ENCODE measurements around the gene CPTP. TPM values are rescaled to one million over a fixed set of nuclear protein-coding genes. Genes with fewer than 3 reads are reported as not detected.

Gene CPTP
- total RNA-seq, 1 donor from 2014 or later, result 10.8 TPM

DNA sequence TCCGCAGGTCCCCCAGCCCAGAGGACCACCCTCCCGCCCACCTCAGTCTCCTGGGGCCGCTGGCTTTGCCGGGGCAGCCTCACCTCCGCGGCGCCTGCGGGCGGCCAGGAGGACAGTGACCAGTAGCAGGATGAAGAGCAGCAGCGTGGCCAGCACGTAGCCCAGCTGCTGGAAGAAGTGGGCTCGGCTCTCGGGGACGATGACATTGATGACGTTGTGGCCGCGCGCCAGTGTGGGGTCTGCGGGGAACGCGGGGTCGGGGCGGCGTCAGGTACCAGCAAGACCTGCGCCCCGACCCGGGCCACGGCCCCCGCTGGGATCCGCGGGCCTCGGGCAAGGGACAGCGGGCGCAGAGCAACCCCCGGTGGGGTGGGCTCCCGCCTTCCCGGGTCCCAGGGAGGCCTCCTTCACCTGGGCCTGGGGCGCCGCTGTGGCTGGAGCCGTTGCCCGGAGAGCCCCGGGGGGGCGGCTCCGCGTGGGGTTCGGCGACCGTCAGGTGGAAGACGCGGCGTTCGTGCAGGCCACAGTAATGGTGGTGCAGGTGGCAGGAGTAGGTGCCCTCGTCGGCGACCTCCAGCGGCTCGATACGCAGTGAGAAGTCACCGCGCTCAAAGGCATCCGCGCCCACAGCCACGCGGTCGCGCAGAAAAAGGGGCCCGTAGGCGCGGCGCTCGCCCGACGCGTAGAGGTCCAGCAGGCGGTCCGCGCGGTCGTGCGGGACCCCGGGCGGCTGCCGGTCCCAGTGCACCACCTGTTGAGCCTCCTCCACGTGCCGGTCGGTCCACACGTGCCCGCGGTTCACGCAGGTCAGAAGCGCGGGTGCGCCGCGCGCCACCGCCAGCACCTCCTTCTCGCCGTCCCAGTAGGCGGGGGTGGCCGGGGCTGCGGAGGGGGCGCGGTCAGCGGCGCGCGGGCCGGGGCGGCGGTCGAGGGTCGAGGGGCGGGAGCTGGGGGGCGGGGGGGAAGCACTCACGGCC is 30.0 kb downstream of the CPTP start:
- DNase-seq (ENCODE audit: low read depth), result no peak
- Histone ChIP-seq H3K4me3 (ENCODE audit: low read depth, low read length) (no peak overlapping the region), H3K27me3 (ENCODE audit: control insufficient read depth, insufficient read depth, low read length) (no peaks in the 10 kb centered on the region), H3K36me3 (ENCODE audit: control insufficient read depth, insufficient read depth, low read length) (no peaks in the 10 kb centered on the region)
- no peak for FAIRE-seq
- TF ChIP-seq, protein P1, sequence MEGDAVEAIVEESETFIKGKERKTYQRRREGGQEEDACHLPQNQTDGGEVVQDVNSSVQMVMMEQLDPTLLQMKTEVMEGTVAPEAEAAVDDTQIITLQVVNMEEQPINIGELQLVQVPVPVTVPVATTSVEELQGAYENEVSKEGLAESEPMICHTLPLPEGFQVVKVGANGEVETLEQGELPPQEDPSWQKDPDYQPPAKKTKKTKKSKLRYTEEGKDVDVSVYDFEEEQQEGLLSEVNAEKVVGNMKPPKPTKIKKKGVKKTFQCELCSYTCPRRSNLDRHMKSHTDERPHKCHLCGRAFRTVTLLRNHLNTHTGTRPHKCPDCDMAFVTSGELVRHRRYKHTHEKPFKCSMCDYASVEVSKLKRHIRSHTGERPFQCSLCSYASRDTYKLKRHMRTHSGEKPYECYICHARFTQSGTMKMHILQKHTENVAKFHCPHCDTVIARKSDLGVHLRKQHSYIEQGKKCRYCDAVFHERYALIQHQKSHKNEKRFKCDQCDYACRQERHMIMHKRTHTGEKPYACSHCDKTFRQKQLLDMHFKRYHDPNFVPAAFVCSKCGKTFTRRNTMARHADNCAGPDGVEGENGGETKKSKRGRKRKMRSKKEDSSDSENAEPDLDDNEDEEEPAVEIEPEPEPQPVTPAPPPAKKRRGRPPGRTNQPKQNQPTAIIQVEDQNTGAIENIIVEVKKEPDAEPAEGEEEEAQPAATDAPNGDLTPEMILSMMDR (IDR thresholded peaks at IDR 0.05; ENCODE audit: insufficient read depth, low read length, severe bottlenecking), result no peak

DNA sequence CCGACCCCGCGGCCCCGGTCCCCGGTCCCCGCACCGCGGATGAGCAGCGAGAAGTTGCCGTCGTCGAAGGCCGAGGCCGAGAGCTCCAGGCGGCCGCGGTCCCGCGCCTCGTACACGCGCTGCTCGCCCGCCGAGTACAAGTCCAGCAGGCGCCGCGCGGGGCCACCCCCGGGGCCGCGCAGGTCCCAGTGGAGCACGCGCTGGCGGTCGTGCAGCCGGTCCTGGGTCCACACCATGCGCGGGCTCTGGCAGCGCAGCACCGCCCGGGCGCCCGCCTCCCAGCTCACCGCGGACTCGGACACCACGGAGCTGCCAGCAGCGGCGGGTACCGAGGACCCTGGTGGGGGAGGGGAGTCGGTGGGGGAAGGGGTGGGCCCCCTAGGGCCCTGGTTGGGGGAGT is 30.8 kb downstream of the CPTP start:
- Histone ChIP-seq H3K27me3 (ENCODE audit: control insufficient read depth, insufficient read depth, low read length) (no peaks in the 10 kb centered on the region), H3K36me3 (ENCODE audit: control insufficient read depth, insufficient read depth, low read length) (no peaks in the 10 kb centered on the region), H3K4me3 (ENCODE audit: low read depth, low read length) (no peak overlapping the region)
- DNase-seq (ENCODE audit: low read depth), result no peak
- FAIRE-seq, result no peak
- TF ChIP-seq, protein P1 (IDR thresholded peaks at IDR 0.05; ENCODE audit: insufficient read depth, low read length, severe bottlenecking), result no peak

DNA sequence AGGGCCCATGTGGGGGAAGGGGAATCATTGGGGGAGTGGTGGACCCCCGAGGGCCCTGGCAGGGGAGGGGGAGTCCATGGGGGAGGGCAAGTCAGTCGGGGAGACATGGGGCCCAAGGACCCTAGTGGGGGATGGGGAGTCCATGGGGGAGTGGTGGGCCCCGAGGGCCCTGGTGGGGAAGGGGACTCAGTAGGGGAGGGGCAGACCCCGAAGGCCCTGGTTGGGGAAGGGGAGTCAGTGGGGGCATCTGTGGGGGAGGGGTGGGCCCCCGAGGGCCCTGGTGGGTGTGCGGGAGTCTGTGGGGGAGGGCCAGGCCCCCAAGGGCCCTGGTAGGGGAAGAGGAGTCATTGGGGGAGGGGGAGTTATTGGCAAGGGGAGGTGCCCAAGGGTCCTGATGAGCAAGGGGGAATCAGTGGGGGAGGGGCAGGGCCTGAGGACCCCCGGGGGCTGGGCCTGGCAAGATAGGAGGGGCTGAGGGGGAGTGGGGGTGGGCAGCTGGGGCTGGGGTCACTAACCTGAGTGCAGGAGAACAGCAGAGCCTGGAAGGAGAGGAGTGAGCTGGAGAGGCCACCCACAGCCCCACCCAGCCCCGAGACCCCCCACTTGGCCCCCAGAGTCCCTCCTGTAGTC is 31.7 kb downstream of the CPTP start:
- Histone ChIP-seq H3K27me3 (ENCODE audit: control insufficient read depth, insufficient read depth, low read length) (no peaks in the 10 kb centered on the region), H3K4me3 (ENCODE audit: low read depth, low read length) (no peak overlapping the region), H3K36me3 (ENCODE audit: control insufficient read depth, insufficient read depth, low read length) (no peaks in the 10 kb centered on the region)
- TF ChIP-seq, protein P1 (IDR thresholded peaks at IDR 0.05; ENCODE audit: insufficient read depth, low read length, severe bottlenecking), result no peak
- FAIRE-seq (no peak), DNase-seq (ENCODE audit: low read depth) (no peak)

DNA sequence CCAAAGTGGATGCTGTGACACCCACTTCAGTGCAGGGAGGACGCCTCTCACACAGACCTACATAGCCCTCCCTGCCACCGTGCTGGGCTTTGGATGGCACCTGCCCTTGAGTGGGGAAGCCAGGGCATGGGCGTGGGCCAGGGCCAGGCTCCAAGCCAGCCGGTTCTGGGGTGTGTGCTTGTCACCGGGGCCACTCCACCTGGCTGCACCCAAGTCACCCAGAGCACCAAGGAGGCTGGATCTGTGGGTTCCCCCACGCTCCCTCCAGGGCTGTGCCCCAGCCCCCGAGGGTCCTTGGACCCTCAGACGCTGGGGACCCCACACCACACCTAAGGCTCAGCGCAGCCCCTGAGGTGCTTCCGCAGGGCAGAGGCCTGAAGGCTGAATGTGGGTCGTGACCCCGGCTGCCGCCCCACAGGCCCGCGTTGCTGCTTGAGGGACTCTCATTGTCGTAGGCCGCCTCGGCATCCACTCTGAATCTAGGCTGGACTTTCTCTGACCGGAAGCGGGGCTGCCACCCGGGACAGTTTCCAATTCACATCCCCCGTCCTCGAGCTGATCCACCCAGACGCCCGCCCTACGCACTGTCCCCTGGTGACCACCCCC is 32.3 kb downstream of the CPTP start:
- Histone ChIP-seq H3K27me3 (ENCODE audit: control insufficient read depth, insufficient read depth, low read length) (no peaks in the 10 kb centered on the region), H3K36me3 (ENCODE audit: control insufficient read depth, insufficient read depth, low read length) (no peaks in the 10 kb centered on the region), H3K4me3 (ENCODE audit: low read depth, low read length) (no peak overlapping the region)
- TF ChIP-seq, protein P1 (IDR thresholded peaks at IDR 0.05; ENCODE audit: insufficient read depth, low read length, severe bottlenecking), result no peak
- no peak for FAIRE-seq
- DNase-seq (ENCODE audit: low read depth), result no peak

DNA sequence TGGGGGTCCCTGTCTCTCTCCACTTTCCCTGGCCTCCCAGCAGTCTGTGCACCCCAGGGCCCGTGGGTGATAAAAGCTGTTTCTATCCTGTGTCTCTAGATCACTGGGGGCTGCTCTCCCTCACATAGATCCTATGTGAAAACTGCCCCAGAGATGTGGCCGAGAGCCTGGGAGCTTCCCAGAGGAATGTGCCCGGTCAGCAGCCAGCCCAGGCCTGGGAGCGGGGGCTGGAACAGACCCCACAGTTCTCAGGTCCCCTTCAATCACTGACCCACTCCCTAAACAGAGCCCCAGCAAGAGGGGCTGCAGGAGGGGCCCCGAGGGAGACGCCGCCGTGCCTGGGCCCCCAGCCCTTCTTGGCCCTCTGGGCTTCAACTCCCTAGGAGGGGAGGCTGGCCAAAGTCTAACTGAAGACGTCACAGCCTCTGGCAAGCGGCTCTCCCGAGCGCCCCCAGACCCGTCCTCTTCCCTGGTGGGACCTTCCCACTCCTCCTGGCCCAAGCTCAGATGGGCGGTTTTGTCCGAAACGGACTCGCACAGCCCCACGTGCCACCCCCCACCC is 33.4 kb downstream of the CPTP start:
- H3K27me3 ChIP-seq (ENCODE audit: control insufficient read depth, insufficient read depth, low read length), result no peaks in the 10 kb centered on the region
- no peak for DNase-seq (ENCODE audit: low read depth)
- H3K4me3 ChIP-seq (ENCODE audit: low read depth, low read length), result no peak overlapping the region
- FAIRE-seq, result no peak
- H3K36me3 ChIP-seq (ENCODE audit: control insufficient read depth, insufficient read depth, low read length), result no peaks in the 10 kb centered on the region
- TF ChIP-seq, protein P1 (IDR thresholded peaks at IDR 0.05; ENCODE audit: insufficient read depth, low read length, severe bottlenecking), result no peak

Measured in bronchial epithelial cell (primary cell).